GM06990 (cell line): ENCODE data around the gene PDLIM4.

ENCODE experiments used
- DNase-seq: peaks from one replicate; pipeline ENCODE4 v3.0.0-alpha.2; 2011; ENCODE audit not compliant: insufficient read length; ENCODE audit errors: extremely low read depth
- H3K27me3 ChIP-seq: replicated peaks from 2 replicates; pipeline ENCODE4 v1.6.0; 2011; ENCODE audit warnings: low read length; ENCODE audit not compliant: control insufficient read depth, insufficient read depth
- H3K36me3 ChIP-seq: 2 replicates; pipeline ENCODE4 v1.5.1; 2011; ENCODE audit warnings: low read length; ENCODE audit not compliant: control insufficient read depth, insufficient read depth
- H3K4me3 ChIP-seq: replicated peaks from 2 replicates; pipeline ENCODE4 v1.5.1; 2011; ENCODE audit warnings: low read depth, mild to moderate bottlenecking, control low read depth, low read length
- CTCF ChIP-seq: IDR thresholded peaks from 2 replicates; pipeline ENCODE4 v1.5.1; 2011; ENCODE audit warnings: low read length, control low read depth, mild to moderate bottlenecking, inconsistent platforms; ENCODE audit not compliant: insufficient read depth, poor library complexity, severe bottlenecking

Gene PDLIM4

GRCh38 chr5:132294728-132295504, 37.4 kb downstream of the PDLIM4 start:
- peaks cover 4% of the 10 kb centered on the region for H3K27me3 ChIP-seq
- DNase-seq: peak; percentile 21
- H3K36me3 ChIP-seq: no peaks in the 10 kb centered on the region
- peak overlapping the region; percentile 13 for H3K4me3 ChIP-seq
- TF ChIP-seq CTCF: no peak

- peaks cover 4% of the 10 kb centered on the region for H3K27me3 ChIP-seq
- H3K4me3 ChIP-seq: no peak overlapping the region
- DNase-seq: no peak
- H3K36me3 ChIP-seq: no peaks in the 10 kb centered on the region
- TF ChIP-seq CTCF: no peak
These were observed 38.3 kb downstream of the PDLIM4 start for GRCh38 chr5:132295505-132296411.

- TF ChIP-seq CTCF: no peak
- DNase-seq: no peak
- peaks cover 4% of the 10 kb centered on the region for H3K27me3 ChIP-seq
- no peak overlapping the region for H3K4me3 ChIP-seq
- no peaks in the 10 kb centered on the region for H3K36me3 ChIP-seq
These were observed 39.0 kb downstream of the PDLIM4 start for GRCh38 chr5:132296412-132297016.

- DNase-seq: no peak
- H3K27me3 ChIP-seq: peaks cover 4% of the 10 kb centered on the region
- no peak overlapping the region for H3K4me3 ChIP-seq
These were observed 39.9 kb downstream of the PDLIM4 start for GRCh38 chr5:132297211-132297940.

More at GRCh38 chr5:132297211-132297940, 39.9 kb downstream of the PDLIM4 start:
- no peaks in the 10 kb centered on the region for H3K36me3 ChIP-seq
- TF ChIP-seq CTCF: no peak
